HG03060 (cell line): ENCODE results near the gene MLKL.
"Not testable (repeated sequence)": the region's sequence is repeated elsewhere in the genome, so short reads cannot be mapped to it uniquely, and the experiment has no call there.

Experiments
- ATAC-seq: cut with Tn5 transposase; IDR thresholded peaks from one replicate; pipeline ENCODE4 v1.9.1; 2021; ENCODE audit warnings: low read depth, moderate number of reproducible peaks; ENCODE audit not compliant: unreplicated experiment

The MLKL gene

GRCh38 chr16:74732707-74733350 lies 32.2 kb upstream of the MLKL start:
- no peak for ATAC-seq

- no peak for ATAC-seq
Measured at GRCh38 chr16:74731853-74732477, 31.3 kb upstream of the MLKL start.

GRCh38 chr16:74729783-74730683 lies 29.4 kb upstream of the MLKL start:
- no peak for ATAC-seq

GRCh38 chr16:74727903-74728302 lies 27.2 kb upstream of the MLKL start:
- no peak for ATAC-seq

- no peak for ATAC-seq
Measured at GRCh38 chr16:74726716-74727115, 26.1 kb upstream of the MLKL start.

- no peak for ATAC-seq
Measured at GRCh38 chr16:74725651-74726455, 25.2 kb upstream of the MLKL start.

GRCh38 chr16:74724820-74725549 lies 24.3 kb upstream of the MLKL start:
- no peak for ATAC-seq

GRCh38 chr16:74723256-74723655 lies 22.6 kb upstream of the MLKL start:
- ATAC-seq: no peak

GRCh38 chr16:74722156-74722555 lies 21.5 kb upstream of the MLKL start:
- ATAC-seq: not testable (repeated sequence)

- no peak for ATAC-seq
Measured at GRCh38 chr16:74721716-74722115, 21.1 kb upstream of the MLKL start.

GRCh38 chr16:74720579-74720978 lies 19.9 kb upstream of the MLKL start:
- no peak for ATAC-seq

- no peak for ATAC-seq
Measured at GRCh38 chr16:74718741-74719610, 18.3 kb upstream of the MLKL start.

- ATAC-seq: no peak
Measured at GRCh38 chr16:74718140-74718539, 17.5 kb upstream of the MLKL start.

- no peak for ATAC-seq
Measured at GRCh38 chr16:74717367-74717766, 16.7 kb upstream of the MLKL start.

- no peak for ATAC-seq
Measured at GRCh38 chr16:74716355-74716754, 15.7 kb upstream of the MLKL start.

- ATAC-seq: no peak
Measured at GRCh38 chr16:74713876-74714275, 13.2 kb upstream of the MLKL start.

GRCh38 chr16:74713325-74713724 lies 12.7 kb upstream of the MLKL start:
- ATAC-seq: no peak

GRCh38 chr16:74711938-74712337 lies 11.3 kb upstream of the MLKL start:
- ATAC-seq: no peak

- ATAC-seq: no peak
Measured at GRCh38 chr16:74710401-74710800, 9.7 kb upstream of the MLKL start.
